ENCODE data around the gene PALD1.
"Not testable (repeated sequence)": the region's sequence is repeated elsewhere in the genome, so short reads cannot be mapped to it uniquely, and the experiment has no call there.

Gene PALD1

GRCh38 chr10:70592746-70593512, 114.4 kb downstream of the PALD1 start:
- no peak for DNase-seq

- DNase-seq, result no peak
These were observed 114.9 kb downstream of the PALD1 start for GRCh38 chr10:70593513-70593890.

GRCh38 chr10:70594161-70594560, 115.6 kb downstream of the PALD1 start:
- no peak for DNase-seq

GRCh38 chr10:70595566-70596016, 117.0 kb downstream of the PALD1 start:
- DNase-seq, result no peak

GRCh38 chr10:70596110-70596798, 117.7 kb downstream of the PALD1 start:
- DNase-seq, result no peak

- no peak for DNase-seq
These were observed 118.6 kb downstream of the PALD1 start for GRCh38 chr10:70596860-70597809.

- DNase-seq, result no peak
These were observed 119.6 kb downstream of the PALD1 start for GRCh38 chr10:70597856-70598815.

GRCh38 chr10:70598857-70599295, 120.3 kb downstream of the PALD1 start:
- DNase-seq, result no peak

GRCh38 chr10:70599319-70599718, 120.8 kb downstream of the PALD1 start:
- DNase-seq, result no peak

- DNase-seq, result no peak
These were observed 121.2 kb downstream of the PALD1 start for GRCh38 chr10:70599791-70600190.

- DNase-seq, result no peak
These were observed 122.2 kb downstream of the PALD1 start for GRCh38 chr10:70600512-70601395.

- DNase-seq, result no peak
These were observed 123.2 kb downstream of the PALD1 start for GRCh38 chr10:70601746-70602145.

GRCh38 chr10:70602665-70603448, 124.3 kb downstream of the PALD1 start, which contains the start of gene PRF1:
TSS of gene PRF1 (minus strand) at chr10:70602741. CDS start at chr10:70600902, 1,839 bp downstream.
- peak; percentile 58 for DNase-seq

GRCh38 chr10:70603449-70603801, 124.9 kb downstream of the PALD1 start:
- no peak for DNase-seq

- DNase-seq, result no peak
These were observed 125.5 kb downstream of the PALD1 start for GRCh38 chr10:70604106-70604505.

- no peak for DNase-seq
These were observed 126.6 kb downstream of the PALD1 start for GRCh38 chr10:70605161-70605560.

GRCh38 chr10:70607936-70608335, 129.4 kb downstream of the PALD1 start:
- no peak for DNase-seq

- no peak for DNase-seq
These were observed 135.4 kb downstream of the PALD1 start for GRCh38 chr10:70613941-70614340.

GRCh38 chr10:70614364-70614763, 135.8 kb downstream of the PALD1 start:
- DNase-seq, result not testable (repeated sequence)

GRCh38 chr10:70615211-70615610, 136.6 kb downstream of the PALD1 start:
- no peak for DNase-seq
